ENCODE data around the gene MYPOP. TPM values are rescaled to one million over a fixed set of nuclear protein-coding genes. Genes with fewer than 3 reads are reported as not detected.
A peak's percentile ranks its signal among the peaks of the same experiment; 100 is the strongest.
"Not testable (repeated sequence)": the region's sequence is repeated elsewhere in the genome, so short reads cannot be mapped to it uniquely, and the experiment has no call there.

Gene MYPOP
- total RNA-seq, 4 donors from 2014 or later: 4.1 to 17.7 (median 14.2) TPM

GRCh38 chr19:45876411-45877197 lies 25.8 kb downstream of the MYPOP start:
- Histone ChIP-seq H3K9me3 (no peaks in the 10 kb centered on the region), H3K27me3 (no peaks in the 10 kb centered on the region), H3K4me1 (peaks cover 5 to 27% (median 7%) of the 10 kb centered on the region in 4 donors), H3K4me3 (peak overlapping the region in 3 of 4 donors; percentile 35 to 42 (median 37)), H3K27ac (peak overlapping the region; percentile 49 to 83 (median 68)), H3K36me3 (no peaks in the 10 kb centered on the region)
- TF ChIP-seq POLR2A (IDR thresholded peaks at IDR 0.05): peak in 1 of 2 donors; percentile 14
- TF ChIP-seq, protein P1, sequence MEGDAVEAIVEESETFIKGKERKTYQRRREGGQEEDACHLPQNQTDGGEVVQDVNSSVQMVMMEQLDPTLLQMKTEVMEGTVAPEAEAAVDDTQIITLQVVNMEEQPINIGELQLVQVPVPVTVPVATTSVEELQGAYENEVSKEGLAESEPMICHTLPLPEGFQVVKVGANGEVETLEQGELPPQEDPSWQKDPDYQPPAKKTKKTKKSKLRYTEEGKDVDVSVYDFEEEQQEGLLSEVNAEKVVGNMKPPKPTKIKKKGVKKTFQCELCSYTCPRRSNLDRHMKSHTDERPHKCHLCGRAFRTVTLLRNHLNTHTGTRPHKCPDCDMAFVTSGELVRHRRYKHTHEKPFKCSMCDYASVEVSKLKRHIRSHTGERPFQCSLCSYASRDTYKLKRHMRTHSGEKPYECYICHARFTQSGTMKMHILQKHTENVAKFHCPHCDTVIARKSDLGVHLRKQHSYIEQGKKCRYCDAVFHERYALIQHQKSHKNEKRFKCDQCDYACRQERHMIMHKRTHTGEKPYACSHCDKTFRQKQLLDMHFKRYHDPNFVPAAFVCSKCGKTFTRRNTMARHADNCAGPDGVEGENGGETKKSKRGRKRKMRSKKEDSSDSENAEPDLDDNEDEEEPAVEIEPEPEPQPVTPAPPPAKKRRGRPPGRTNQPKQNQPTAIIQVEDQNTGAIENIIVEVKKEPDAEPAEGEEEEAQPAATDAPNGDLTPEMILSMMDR (IDR thresholded peaks at IDR 0.05): no peak
- peak in 2 of 3 donors; percentile 61 to 70 for DNase-seq

- Histone ChIP-seq H3K4me3 (peak overlapping the region in 1 of 4 donors; percentile 42), H3K27ac (peak overlapping the region; percentile 49 to 83 (median 68)), H3K36me3 (no peaks in the 10 kb centered on the region), H3K9me3 (no peaks in the 10 kb centered on the region), H3K27me3 (no peaks in the 10 kb centered on the region), H3K4me1 (peaks cover 5 to 27% (median 7%) of the 10 kb centered on the region in 4 donors)
- no peak for DNase-seq
- no peak for TF ChIP-seq POLR2A (IDR thresholded peaks at IDR 0.05)
These were observed 26.3 kb downstream of the MYPOP start for GRCh38 chr19:45876161-45876410.

- H3K4me3 ChIP-seq: no peak overlapping the region
- TF ChIP-seq, protein P1 (IDR thresholded peaks at IDR 0.05): no peak
- TF ChIP-seq POLR2A (IDR thresholded peaks at IDR 0.05): no peak
- no peaks in the 10 kb centered on the region for H3K27me3 ChIP-seq
- H3K4me1 ChIP-seq: peaks cover 5 to 27% (median 7%) of the 10 kb centered on the region in 4 donors
- H3K27ac ChIP-seq: no peak overlapping the region
- H3K36me3 ChIP-seq: no peaks in the 10 kb centered on the region
- DNase-seq: no peak
- H3K9me3 ChIP-seq: no peaks in the 10 kb centered on the region
These were observed 27.8 kb downstream of the MYPOP start for GRCh38 chr19:45874620-45874966.

DNA sequence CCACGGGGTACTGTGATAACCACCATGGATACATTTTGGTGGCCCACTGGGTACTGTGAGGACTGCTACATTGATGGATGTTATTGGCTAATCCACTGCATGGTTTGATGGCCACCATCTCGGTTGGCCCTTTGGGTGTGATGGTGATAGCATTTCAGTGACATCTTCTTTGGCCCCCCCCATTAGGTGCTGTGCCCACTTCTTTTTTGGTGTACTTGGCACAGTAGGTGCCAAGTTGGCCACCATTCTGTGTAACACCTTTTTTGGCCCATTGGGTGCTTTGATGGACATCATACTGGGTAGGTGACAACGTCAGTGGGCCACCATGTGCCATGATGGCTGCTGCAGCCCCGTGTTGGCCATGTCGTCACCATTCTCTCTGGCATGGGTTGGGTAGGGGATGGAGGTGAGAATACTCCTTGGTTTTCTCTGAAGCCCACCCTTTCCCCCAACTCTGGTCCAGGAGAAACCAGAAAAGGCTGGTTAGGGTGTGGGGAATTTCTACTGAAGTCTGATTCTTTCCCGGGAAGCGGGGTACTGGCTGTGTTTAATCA lies 29.1 kb downstream of the MYPOP start:
- H3K27me3 ChIP-seq: no peaks in the 10 kb centered on the region
- H3K9me3 ChIP-seq: no peaks in the 10 kb centered on the region
- no peak for TF ChIP-seq POLR2A (IDR thresholded peaks at IDR 0.05)
- TF ChIP-seq, protein P1 (IDR thresholded peaks at IDR 0.05): no peak
- no peak overlapping the region for H3K4me3 ChIP-seq
- peaks cover 5 to 23% (median 7%) of the 10 kb centered on the region in 4 donors for H3K4me1 ChIP-seq
- H3K36me3 ChIP-seq: no peaks in the 10 kb centered on the region
- DNase-seq: no peak
- no peak overlapping the region for H3K27ac ChIP-seq

DNA sequence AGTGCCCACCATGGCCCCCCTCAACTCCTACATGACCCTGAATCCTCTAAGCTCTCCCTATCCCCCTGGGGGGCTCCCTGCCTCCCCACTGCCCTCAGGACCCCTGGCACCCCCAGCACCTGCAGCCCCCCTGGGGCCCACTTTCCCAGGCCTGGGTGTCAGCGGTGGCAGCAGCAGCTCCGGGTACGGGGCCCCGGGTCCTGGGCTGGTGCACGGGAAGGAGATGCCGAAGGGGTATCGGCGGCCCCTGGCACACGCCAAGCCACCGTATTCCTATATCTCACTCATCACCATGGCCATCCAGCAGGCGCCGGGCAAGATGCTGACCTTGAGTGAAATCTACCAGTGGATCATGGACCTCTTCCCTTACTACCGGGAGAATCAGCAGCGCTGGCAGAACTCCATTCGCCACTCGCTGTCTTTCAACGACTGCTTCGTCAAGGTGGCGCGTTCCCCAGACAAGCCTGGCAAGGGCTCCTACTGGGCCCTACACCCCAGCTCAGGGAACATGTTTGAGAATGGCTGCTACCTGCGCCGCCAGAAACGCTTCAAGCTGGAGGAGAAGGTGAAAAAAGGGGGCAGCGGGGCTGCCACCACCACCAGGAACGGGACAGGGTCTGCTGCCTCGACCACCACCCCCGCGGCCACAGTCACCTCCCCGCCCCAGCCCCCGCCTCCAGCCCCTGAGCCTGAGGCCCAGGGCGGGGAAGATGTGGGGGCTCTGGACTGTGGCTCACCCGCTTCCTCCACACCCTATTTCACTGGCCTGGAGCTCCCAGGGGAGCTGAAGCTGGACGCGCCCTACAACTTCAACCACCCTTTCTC lies 30.1 kb downstream of the MYPOP start:
- H3K36me3 ChIP-seq: no peaks in the 10 kb centered on the region
- H3K4me1 ChIP-seq: peaks cover 5 to 15% (median 7%) of the 10 kb centered on the region in 4 donors
- H3K9me3 ChIP-seq: no peaks in the 10 kb centered on the region
- H3K27ac ChIP-seq: no peak overlapping the region
- no peak for DNase-seq
- no peak for TF ChIP-seq POLR2A (IDR thresholded peaks at IDR 0.05)
- TF ChIP-seq, protein P1 (IDR thresholded peaks at IDR 0.05): no peak
- H3K4me3 ChIP-seq: no peak overlapping the region
- H3K27me3 ChIP-seq: no peaks in the 10 kb centered on the region

GRCh38 chr19:45870798-45871197 lies 31.6 kb downstream of the MYPOP start:
- Histone ChIP-seq H3K27ac (no peak overlapping the region), H3K4me3 (no peak overlapping the region), H3K9me3 (no peaks in the 10 kb centered on the region), H3K27me3 (no peaks in the 10 kb centered on the region), H3K4me1 (no peaks in the 10 kb centered on the region), H3K36me3 (no peaks in the 10 kb centered on the region)
- no peak for DNase-seq
- no peak for TF ChIP-seq POLR2A (IDR thresholded peaks at IDR 0.05)
- TF ChIP-seq, protein P1 (IDR thresholded peaks at IDR 0.05): no peak

DNA sequence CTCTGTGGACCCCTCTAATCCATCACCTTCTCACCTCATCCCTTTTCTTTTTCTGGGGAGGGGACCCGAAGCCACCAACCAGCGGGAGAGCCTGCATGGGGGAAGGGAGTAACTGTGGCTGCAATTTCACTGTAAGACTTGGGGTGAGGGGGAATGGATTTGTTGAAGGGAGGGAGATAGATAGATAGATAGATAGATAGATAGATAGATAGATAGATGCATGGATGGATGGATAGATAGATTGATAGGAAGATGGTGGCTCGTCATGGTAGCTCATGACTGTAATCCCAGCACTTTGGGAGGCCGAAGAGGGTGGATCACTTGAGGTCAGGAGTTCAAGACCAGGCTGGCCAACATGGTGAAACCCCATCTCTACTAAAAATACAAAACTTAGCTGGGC lies 35.2 kb downstream of the MYPOP start:
- Histone ChIP-seq H3K4me1 (peaks cover 0 to 11% (median 8%) of the 10 kb centered on the region in 4 donors), H3K27ac (peak overlapping the region in 3 of 4 donors; percentile 63 to 68 (median 65)), H3K4me3 (peak overlapping the region in 2 of 4 donors; percentile 87 to 88)
- H3K9me3 ChIP-seq, DNase-seq, H3K27me3 ChIP-seq, H3K36me3 ChIP-seq: not testable (repeated sequence)
